Measurements from ENCODE around the gene H19.

- TF ChIP-seq, protein P1, sequence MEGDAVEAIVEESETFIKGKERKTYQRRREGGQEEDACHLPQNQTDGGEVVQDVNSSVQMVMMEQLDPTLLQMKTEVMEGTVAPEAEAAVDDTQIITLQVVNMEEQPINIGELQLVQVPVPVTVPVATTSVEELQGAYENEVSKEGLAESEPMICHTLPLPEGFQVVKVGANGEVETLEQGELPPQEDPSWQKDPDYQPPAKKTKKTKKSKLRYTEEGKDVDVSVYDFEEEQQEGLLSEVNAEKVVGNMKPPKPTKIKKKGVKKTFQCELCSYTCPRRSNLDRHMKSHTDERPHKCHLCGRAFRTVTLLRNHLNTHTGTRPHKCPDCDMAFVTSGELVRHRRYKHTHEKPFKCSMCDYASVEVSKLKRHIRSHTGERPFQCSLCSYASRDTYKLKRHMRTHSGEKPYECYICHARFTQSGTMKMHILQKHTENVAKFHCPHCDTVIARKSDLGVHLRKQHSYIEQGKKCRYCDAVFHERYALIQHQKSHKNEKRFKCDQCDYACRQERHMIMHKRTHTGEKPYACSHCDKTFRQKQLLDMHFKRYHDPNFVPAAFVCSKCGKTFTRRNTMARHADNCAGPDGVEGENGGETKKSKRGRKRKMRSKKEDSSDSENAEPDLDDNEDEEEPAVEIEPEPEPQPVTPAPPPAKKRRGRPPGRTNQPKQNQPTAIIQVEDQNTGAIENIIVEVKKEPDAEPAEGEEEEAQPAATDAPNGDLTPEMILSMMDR (IDR thresholded peaks at IDR 0.05; ENCODE audit: low read depth, low read length, poor library complexity, severe bottlenecking) = no peak
- no peak for TF ChIP-seq EZH2phosphoT487 (IDR thresholded peaks at IDR 0.05; ENCODE audit: borderline replicate concordance, low read length)
Measured at GRCh38 chr11:1947592-1948237, 49.9 kb downstream of the H19 start.

Data from DOHH2 (cell line).